Activated CD4-positive, alpha-beta memory T cell treated with anti-CD3 and anti-CD28 coated beads for 36 hours (primary cell): ENCODE data around the gene HIPK2. TPM values are rescaled to one million over a fixed set of nuclear protein-coding genes. Genes with fewer than 3 reads are reported as not detected.

ENCODE experiments used
- CTCF ChIA-PET: fragments of 350-600 bp; sonication (Branson Sonifier 250); formaldehyde crosslinking; loops from one replicate; lab custom pipeline; 2021; ENCODE audit warnings: antibody characterized with exemption, inconsistent platforms; lab: Charles Lee
- POLR2A ChIA-PET: fragments of 350-600 bp; sonication (Branson Sonifier 250); formaldehyde crosslinking; loops from one replicate; lab custom pipeline; 2021; ENCODE audit warnings: antibody characterized with exemption; lab: Charles Lee
- DNase-seq: peaks from one replicate; pipeline ENCODE4 v3.0.0-alpha.2; 2020
- H3K27ac Mint-ChIP-seq: one replicate; pipeline ENCODE4 v1.8.0; 2021; ENCODE audit warnings: mixed read lengths
- H3K27me3 Mint-ChIP-seq: one replicate; pipeline ENCODE4 v1.8.0; 2021; ENCODE audit warnings: mixed read lengths
- H3K36me3 Mint-ChIP-seq: one replicate; pipeline ENCODE4 v1.8.0; 2021; ENCODE audit warnings: mixed read lengths
- H3K4me1 Mint-ChIP-seq: one replicate; pipeline ENCODE4 v1.8.0; 2021; ENCODE audit warnings: low read depth, mixed read lengths
- H3K4me3 Mint-ChIP-seq: one replicate; pipeline ENCODE4 v1.8.0; 2021; ENCODE audit warnings: mild to moderate bottlenecking, mixed read lengths
- H3K9me3 Mint-ChIP-seq: one replicate; pipeline ENCODE4 v1.8.0; 2021; ENCODE audit warnings: mixed read lengths
- intact Hi-C: fragments of 100-400 bp; cut with micrococcal nuclease; formaldehyde crosslinking; loops from one replicate; pipeline ENCODE4 v1.15.1; 2023
- total RNA-seq, 2 experiments: library from RNA; stranded (reverse); gene quantifications; one replicate each; pipeline ENCODE4 v1.2.3, GENCODE V29; 2021

Gene HIPK2
- total RNA-seq, 2 experiments from 2014 or later: 18.9 to 19.1 TPM

- peaks cover 9% of the 10 kb centered on the region for H3K4me1 Mint-ChIP-seq
- H3K36me3 Mint-ChIP-seq: no peaks in the 10 kb centered on the region
- intact Hi-C loops: no loop called here
- ChIA-PET POLR2A (interaction anchor here (0.6 kb wide), 1 partner anchor 70 kb away, joined by 3 read pairs; no protein-coding TSS in a partner anchor), CTCF (interaction anchor here (3.4 kb wide), 1 partner anchor 14 kb away, joined by 20 read pairs; no protein-coding TSS in a partner anchor)
- no peak overlapping the region for H3K27ac Mint-ChIP-seq
- no peak overlapping the region for H3K4me3 Mint-ChIP-seq
- H3K9me3 Mint-ChIP-seq: no peaks in the 10 kb centered on the region
- no peaks in the 10 kb centered on the region for H3K27me3 Mint-ChIP-seq
- DNase-seq: no peak
These were observed 117.3 kb downstream of the HIPK2 start for GRCh38 chr7:139660317-139661042.

- Mint-ChIP-seq H3K4me1 (peaks cover 9% of the 10 kb centered on the region), H3K9me3 (no peaks in the 10 kb centered on the region), H3K27ac (no peak overlapping the region), H3K27me3 (no peaks in the 10 kb centered on the region), H3K36me3 (no peaks in the 10 kb centered on the region), H3K4me3 (no peak overlapping the region)
- ChIA-PET CTCF (interaction anchor here (0.6 kb wide), 1 partner anchor 1080 kb away, joined by 3 read pairs; no protein-coding TSS in a partner anchor), POLR2A (no interaction called here)
- intact Hi-C loops: no loop called here
- no peak for DNase-seq
These were observed 117.9 kb downstream of the HIPK2 start for GRCh38 chr7:139659922-139660316.

GRCh38 chr7:139658908-139659675 lies 118.7 kb downstream of the HIPK2 start:
- Mint-ChIP-seq H3K9me3 (no peaks in the 10 kb centered on the region), H3K36me3 (no peaks in the 10 kb centered on the region), H3K27ac (no peak overlapping the region), H3K27me3 (no peaks in the 10 kb centered on the region), H3K4me3 (no peak overlapping the region), H3K4me1 (peaks cover 9% of the 10 kb centered on the region)
- ChIA-PET CTCF (interaction anchor here (0.6 kb wide), 1 partner anchor 1081 kb away, joined by 3 read pairs; no protein-coding TSS in a partner anchor), POLR2A (no interaction called here)
- no peak for DNase-seq
- intact Hi-C loops: no loop called here

- H3K36me3 Mint-ChIP-seq: no peaks in the 10 kb centered on the region
- ChIA-PET CTCF (no interaction called here), POLR2A (no interaction called here)
- no peak for DNase-seq
- no peaks in the 10 kb centered on the region for H3K27me3 Mint-ChIP-seq
- no peaks in the 10 kb centered on the region for H3K9me3 Mint-ChIP-seq
- intact Hi-C loops: no loop called here
- peaks cover 9% of the 10 kb centered on the region for H3K4me1 Mint-ChIP-seq
- H3K27ac Mint-ChIP-seq: no peak overlapping the region
- H3K4me3 Mint-ChIP-seq: no peak overlapping the region
These were observed 119.5 kb downstream of the HIPK2 start for GRCh38 chr7:139658296-139658695.

- H3K4me1 Mint-ChIP-seq: peaks cover 9% of the 10 kb centered on the region
- ChIA-PET POLR2A (no interaction called here), CTCF (interaction anchor here (0.5 kb wide), 1 partner anchor 23 kb away, joined by 3 read pairs; no protein-coding TSS in a partner anchor)
- no peak overlapping the region for H3K4me3 Mint-ChIP-seq
- H3K27ac Mint-ChIP-seq: no peak overlapping the region
- H3K9me3 Mint-ChIP-seq: no peaks in the 10 kb centered on the region
- no peaks in the 10 kb centered on the region for H3K36me3 Mint-ChIP-seq
- DNase-seq: no peak
- intact Hi-C loops: no loop called here
- no peaks in the 10 kb centered on the region for H3K27me3 Mint-ChIP-seq
These were observed 120.1 kb downstream of the HIPK2 start for GRCh38 chr7:139657725-139658124.

- H3K36me3 Mint-ChIP-seq: no peaks in the 10 kb centered on the region
- H3K4me3 Mint-ChIP-seq: no peak overlapping the region
- POLR2A ChIA-PET: no interaction called here
- H3K27ac Mint-ChIP-seq: no peak overlapping the region
- H3K4me1 Mint-ChIP-seq: peaks cover 9% of the 10 kb centered on the region
- CTCF ChIA-PET: no interaction called here
- DNase-seq: no peak
- H3K9me3 Mint-ChIP-seq: no peaks in the 10 kb centered on the region
- H3K27me3 Mint-ChIP-seq: no peaks in the 10 kb centered on the region
- intact Hi-C loops: no loop called here
These were observed 121.4 kb downstream of the HIPK2 start for GRCh38 chr7:139656387-139656786.

- Mint-ChIP-seq H3K4me3 (no peak overlapping the region), H3K27ac (no peak overlapping the region), H3K27me3 (no peaks in the 10 kb centered on the region), H3K9me3 (no peaks in the 10 kb centered on the region), H3K36me3 (no peaks in the 10 kb centered on the region), H3K4me1 (peaks cover 11% of the 10 kb centered on the region)
- ChIA-PET POLR2A (interaction anchor here (0.9 kb wide), 1 partner anchor 8 kb away, joined by 3 read pairs; no protein-coding TSS in a partner anchor), CTCF (no interaction called here)
- intact Hi-C loops: no loop called here
- DNase-seq: no peak
These were observed 122.5 kb downstream of the HIPK2 start for GRCh38 chr7:139655305-139655704.

GRCh38 chr7:139654276-139655181 lies 123.3 kb downstream of the HIPK2 start:
- POLR2A ChIA-PET: interaction anchor here (0.9 kb wide), 1 partner anchor 9 kb away, joined by 3 read pairs; no protein-coding TSS in a partner anchor
- H3K36me3 Mint-ChIP-seq: no peaks in the 10 kb centered on the region
- H3K27ac Mint-ChIP-seq: no peak overlapping the region
- peaks cover 17% of the 10 kb centered on the region for H3K4me1 Mint-ChIP-seq
- CTCF ChIA-PET: interaction anchor here (1.2 kb wide), 1 partner anchor 9 kb away, joined by 5 read pairs; no protein-coding TSS in a partner anchor
- intact Hi-C loops: no loop called here
- no peaks in the 10 kb centered on the region for H3K27me3 Mint-ChIP-seq
- no peak overlapping the region for H3K4me3 Mint-ChIP-seq
- DNase-seq: no peak
- no peaks in the 10 kb centered on the region for H3K9me3 Mint-ChIP-seq

- no peaks in the 10 kb centered on the region for H3K36me3 Mint-ChIP-seq
- no peak for DNase-seq
- intact Hi-C loops: no loop called here
- H3K27me3 Mint-ChIP-seq: no peaks in the 10 kb centered on the region
- no peaks in the 10 kb centered on the region for H3K9me3 Mint-ChIP-seq
- ChIA-PET CTCF (no interaction called here), POLR2A (no interaction called here)
- H3K4me1 Mint-ChIP-seq: peaks cover 34% of the 10 kb centered on the region
- no peak overlapping the region for H3K4me3 Mint-ChIP-seq
- H3K27ac Mint-ChIP-seq: no peak overlapping the region
These were observed 125.9 kb downstream of the HIPK2 start for GRCh38 chr7:139651914-139652313.

GRCh38 chr7:139651308-139651707 lies 126.5 kb downstream of the HIPK2 start:
- Mint-ChIP-seq H3K36me3 (no peaks in the 10 kb centered on the region), H3K27ac (no peak overlapping the region), H3K4me1 (peaks cover 39% of the 10 kb centered on the region), H3K27me3 (no peaks in the 10 kb centered on the region), H3K9me3 (no peaks in the 10 kb centered on the region), H3K4me3 (no peak overlapping the region)
- CTCF ChIA-PET: interaction anchor here (1.0 to 1.5 kb wide), 2 partner anchors 19 to 351 kb away, joined by 3 read pairs; no protein-coding TSS in a partner anchor
- POLR2A ChIA-PET: interaction anchor here (0.9 kb wide), 1 partner anchor 122 kb away, joined by 3 read pairs; no protein-coding TSS in a partner anchor
- DNase-seq: no peak
- intact Hi-C loops: no loop called here

- Mint-ChIP-seq H3K4me3 (no peak overlapping the region), H3K36me3 (no peaks in the 10 kb centered on the region), H3K9me3 (no peaks in the 10 kb centered on the region), H3K27ac (no peak overlapping the region), H3K27me3 (no peaks in the 10 kb centered on the region), H3K4me1 (peaks cover 43% of the 10 kb centered on the region)
- POLR2A ChIA-PET: interaction anchor here (0.9 kb wide), 1 partner anchor 123 kb away, joined by 3 read pairs; no protein-coding TSS in a partner anchor
- intact Hi-C loops: no loop called here
- no peak for DNase-seq
- CTCF ChIA-PET: interaction anchor here (1.0 to 1.5 kb wide), 2 partner anchors 19 to 352 kb away, joined by 3 read pairs; no protein-coding TSS in a partner anchor
These were observed 127.2 kb downstream of the HIPK2 start for GRCh38 chr7:139650429-139651100.
